ENCODE measurements around the gene CMTM1.

Gene CMTM1

DNA sequence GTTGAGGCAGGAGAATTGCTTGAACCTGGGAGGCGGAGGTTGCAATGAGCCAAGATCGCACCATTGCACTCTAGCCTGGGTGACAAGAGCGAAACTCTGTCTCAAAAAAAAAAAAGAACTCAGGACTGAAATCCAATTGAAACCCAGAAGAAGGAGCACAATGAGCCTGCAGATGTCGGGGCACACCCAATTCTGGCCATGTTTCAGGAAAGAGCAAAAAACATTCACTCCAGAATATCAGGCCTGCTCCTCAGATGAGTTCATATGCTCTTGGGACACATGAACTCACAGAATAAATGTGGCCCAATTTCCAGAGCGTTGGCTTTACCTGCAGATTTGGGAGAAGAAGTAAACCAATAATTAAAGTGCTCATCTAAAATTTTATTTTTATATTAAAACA is 10.1 kb downstream of the CMTM1 start:
- DNase-seq (ENCODE audit: extremely low read depth, low read depth) = no peak
- TF ChIP-seq, protein P1, sequence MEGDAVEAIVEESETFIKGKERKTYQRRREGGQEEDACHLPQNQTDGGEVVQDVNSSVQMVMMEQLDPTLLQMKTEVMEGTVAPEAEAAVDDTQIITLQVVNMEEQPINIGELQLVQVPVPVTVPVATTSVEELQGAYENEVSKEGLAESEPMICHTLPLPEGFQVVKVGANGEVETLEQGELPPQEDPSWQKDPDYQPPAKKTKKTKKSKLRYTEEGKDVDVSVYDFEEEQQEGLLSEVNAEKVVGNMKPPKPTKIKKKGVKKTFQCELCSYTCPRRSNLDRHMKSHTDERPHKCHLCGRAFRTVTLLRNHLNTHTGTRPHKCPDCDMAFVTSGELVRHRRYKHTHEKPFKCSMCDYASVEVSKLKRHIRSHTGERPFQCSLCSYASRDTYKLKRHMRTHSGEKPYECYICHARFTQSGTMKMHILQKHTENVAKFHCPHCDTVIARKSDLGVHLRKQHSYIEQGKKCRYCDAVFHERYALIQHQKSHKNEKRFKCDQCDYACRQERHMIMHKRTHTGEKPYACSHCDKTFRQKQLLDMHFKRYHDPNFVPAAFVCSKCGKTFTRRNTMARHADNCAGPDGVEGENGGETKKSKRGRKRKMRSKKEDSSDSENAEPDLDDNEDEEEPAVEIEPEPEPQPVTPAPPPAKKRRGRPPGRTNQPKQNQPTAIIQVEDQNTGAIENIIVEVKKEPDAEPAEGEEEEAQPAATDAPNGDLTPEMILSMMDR (IDR thresholded peaks at IDR 0.05; ENCODE audit: low read depth, low read length) = no peak

DNA sequence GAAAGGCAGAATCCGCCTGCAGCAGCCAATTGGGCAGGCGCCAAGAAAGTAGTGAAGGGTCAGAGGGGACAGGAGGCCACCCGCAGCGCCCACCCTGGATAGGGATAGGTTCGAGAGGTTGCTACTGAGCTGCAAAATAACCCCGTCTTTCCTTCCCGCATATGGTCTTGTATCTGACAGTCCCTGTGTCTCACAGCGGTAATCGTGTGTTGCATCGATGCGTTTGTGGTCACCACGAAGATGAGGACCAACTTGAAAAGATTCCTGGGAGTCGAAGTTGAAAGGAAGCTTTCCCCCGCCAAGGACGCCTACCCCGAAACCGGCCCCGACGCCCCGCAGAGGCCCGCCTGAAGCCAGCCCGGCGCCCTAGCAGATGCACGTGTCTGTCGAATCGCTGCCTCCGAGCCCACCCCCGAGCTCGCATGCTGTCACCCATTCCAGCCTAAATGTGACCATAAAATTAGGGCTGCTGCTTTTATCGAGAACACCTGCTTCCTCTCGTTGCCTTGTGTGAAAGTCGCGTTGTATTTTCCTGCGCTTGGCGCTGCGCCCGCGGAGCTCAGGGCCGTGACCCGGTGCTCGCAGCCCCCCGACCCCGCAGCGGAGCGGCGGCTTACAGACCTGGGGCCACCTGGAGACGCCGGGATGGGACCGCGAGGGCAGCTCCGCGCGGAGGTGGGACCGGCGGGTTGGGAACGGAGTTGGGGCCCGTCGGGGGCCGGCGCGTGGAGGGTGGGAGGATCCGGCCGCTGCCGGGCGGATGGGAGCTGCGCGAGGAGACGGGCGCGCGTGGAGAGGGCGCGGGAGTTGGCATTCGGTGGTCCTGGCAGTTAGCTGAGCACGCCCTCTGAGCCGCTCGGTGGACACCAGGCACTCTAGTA is 12.7 kb downstream of the CMTM1 start, which contains the start of gene CMTM2:
TSS of gene CMTM2 (plus strand) at position 813 of the 881 bp plus-strand sequence. CDS start 145 bp downstream, outside the sequence.
- DNase-seq (ENCODE audit: extremely low read depth, low read depth) = no peak
- TF ChIP-seq, protein P1 (IDR thresholded peaks at IDR 0.05; ENCODE audit: low read depth, low read length) = no peak

DNA sequence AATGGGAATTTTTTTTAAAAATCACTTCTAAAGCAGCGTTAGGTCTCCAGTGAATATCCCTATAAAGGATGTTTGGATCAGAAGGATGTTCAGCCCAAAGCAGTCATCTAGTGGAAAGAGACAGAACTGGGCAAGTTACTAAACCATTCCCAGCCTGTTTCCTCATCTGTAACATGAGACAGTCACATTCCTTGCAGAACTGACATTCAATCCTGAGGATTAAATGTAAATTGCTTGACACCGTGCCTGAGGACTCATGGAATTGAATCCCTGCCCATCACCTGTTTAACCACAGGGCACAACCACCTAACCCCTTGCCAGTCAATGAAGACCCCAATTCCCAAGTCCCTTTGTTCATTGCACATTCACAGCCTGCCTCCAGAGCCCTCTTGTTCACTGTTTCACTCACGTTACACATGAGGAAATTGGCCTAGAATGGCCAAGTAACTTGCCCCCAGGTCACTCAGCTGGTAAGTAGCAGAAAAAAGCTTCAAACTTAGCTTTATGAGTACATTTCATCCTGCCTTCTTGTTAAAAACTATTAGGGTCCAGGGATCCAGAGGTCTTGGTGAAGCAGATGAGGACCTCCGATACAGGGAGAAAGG is 14.5 kb downstream of the CMTM1 start:
- TF ChIP-seq, protein P1 (IDR thresholded peaks at IDR 0.05; ENCODE audit: low read depth, low read length) = peak; percentile 55
- DNase-seq (ENCODE audit: extremely low read depth, low read depth) = peak; percentile 54

DNA sequence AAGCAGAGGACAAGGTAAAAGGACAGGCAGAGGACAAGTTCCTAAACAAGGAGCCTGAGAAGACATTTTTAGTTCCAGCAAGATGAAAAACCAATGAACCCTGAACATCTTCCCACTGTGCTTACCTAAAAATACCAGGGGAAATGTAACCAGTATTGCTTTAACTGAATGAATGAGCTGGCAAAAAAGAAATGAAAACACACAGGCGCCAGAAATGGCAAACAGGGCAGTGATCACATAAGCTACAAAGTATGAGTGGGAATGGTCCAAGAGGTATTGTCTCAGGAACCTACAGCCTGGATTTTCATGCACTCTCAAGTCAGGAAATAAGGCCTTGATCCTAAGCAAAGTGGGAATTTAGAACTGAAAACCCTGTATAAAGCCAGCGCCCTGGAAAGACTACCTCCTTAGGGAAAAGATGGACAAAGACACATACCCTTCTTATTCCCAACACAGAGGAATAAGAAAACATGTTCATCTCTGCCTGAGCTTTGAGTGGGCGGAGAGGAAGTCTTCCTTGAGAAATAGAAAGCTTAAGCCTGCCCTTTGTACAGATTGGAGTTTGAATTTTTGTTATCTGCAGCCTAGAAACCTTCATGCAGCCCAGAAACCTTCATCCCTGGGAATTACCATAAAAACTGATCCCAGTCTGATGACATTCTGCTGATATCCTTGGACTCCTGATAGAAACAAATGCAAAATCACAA is 15.2 kb downstream of the CMTM1 start:
- no peak for DNase-seq (ENCODE audit: extremely low read depth, low read depth)
- TF ChIP-seq, protein P1 (IDR thresholded peaks at IDR 0.05; ENCODE audit: low read depth, low read length) = no peak

DNA sequence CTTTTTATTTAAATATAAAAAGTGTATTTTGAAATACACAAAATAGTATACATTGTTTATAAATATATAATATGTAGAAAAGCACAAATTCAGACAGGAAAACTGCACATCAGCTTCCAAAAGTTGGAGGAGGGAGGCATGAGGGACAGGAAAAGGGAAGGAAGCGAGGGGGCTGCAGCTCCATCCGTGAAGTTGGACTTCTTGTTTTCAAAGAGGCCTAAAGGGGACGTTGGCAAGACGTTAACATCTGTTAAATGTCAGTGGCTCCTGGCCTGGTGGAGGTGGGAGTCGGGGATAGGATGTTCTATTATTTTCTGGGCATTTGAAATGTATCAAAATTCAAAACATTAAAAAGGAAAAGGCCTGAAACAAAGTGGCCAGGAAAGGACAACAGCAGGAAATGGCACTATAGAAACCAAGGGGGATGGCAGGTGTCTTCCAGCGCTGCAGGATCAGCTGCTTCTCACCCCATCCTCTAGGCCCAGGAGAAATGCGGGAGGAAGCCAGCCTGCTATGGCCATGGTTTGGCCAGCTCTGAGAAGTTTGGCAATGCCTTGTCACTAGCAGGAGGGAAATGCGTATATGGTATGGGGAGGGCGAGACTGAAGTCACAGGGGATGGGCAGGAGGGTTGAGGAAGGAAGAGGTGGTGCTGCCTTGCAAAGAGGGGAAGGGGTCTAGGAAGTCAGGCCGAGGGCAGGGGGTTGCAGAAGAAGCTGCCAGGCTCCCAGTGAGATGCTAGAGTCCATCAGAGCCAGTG is 19.4 kb downstream of the CMTM1 start:
- TF ChIP-seq, protein P1 (IDR thresholded peaks at IDR 0.05; ENCODE audit: low read depth, low read length) = no peak
- DNase-seq (ENCODE audit: extremely low read depth, low read depth) = no peak

DNA sequence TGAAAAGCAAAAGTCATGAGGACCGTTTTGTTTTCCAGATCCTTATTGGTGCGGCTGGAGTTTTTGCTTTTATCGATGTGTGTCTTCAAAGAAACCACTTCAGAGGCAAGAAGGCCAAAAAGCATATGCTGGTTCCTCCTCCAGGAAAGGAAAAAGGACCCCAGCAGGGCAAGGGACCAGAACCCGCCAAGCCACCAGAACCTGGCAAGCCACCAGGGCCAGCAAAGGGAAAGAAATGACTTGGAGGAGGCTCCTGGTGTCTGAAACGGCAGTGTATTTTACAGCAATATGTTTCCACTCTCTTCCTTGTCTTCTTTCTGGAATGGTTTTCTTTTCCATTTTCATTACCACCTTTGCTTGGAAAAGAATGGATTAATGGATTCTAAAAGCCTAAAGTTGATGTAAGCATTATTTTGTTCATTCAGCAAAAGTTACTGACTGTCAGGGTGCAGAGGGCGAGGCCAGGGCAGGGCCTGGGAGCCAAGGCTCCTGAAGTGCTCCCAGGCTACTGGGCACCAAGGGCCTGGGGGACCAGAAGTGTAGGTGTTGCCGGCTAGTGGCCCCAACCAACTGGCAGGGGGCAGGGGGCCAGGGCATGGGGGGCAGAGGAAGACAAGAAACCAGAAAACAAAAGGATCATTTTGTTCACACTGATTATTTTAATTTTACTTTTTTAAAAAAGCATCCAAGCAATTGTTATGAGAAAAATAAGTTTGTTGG is 21.8 kb downstream of the CMTM1 start:
- TF ChIP-seq, protein P1 (IDR thresholded peaks at IDR 0.05; ENCODE audit: low read depth, low read length) = no peak
- DNase-seq (ENCODE audit: extremely low read depth, low read depth) = no peak
